Measurements from ENCODE around the gene NAA15. TPM values are rescaled to one million over a fixed set of nuclear protein-coding genes. Genes with fewer than 3 reads are reported as not detected.

The NAA15 gene
- total RNA-seq, 1 experiment from 2014 or later: 41.0 TPM

DNA sequence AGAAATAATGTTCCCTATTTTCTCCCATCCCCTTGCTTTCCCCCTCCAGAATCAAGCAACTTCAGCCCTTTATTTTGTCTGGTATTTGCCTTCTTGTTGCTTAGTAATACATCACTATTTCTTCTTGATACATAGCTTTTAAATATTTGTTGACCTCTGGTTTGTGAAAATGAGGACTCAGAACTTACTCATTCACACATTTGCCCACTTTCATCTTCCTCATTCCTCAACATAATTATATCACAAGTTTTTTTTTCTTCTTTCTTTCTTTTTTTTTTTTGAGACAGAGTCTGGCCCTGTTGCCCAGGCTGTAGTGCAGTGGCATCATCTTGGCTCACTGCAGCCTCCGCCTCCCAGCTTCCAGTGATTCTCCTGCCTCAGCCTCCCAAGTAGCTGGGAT lies 29.9 kb downstream of the NAA15 start:
- CTCF ChIA-PET: no interaction called here
- H4K20me1 ChIP-seq (ENCODE audit: low read length): peaks cover 11% of the 10 kb centered on the region; the same call in 1 of the 2 replicates
- no peak for ATAC-seq

GRCh38 chr4:139333046-139333445 lies 31.7 kb downstream of the NAA15 start:
- H3K9me3 ChIP-seq (ENCODE audit: low read length): no peaks in the 10 kb centered on the region
- 0 out of 2 replicates have a peak, but pooled peaks cover 3% of the 10 kb centered on the region for H4K20me1 ChIP-seq (ENCODE audit: low read length)
- TF ChIP-seq EZH2phosphoT487 (IDR thresholded peaks at IDR 0.05; ENCODE audit: borderline replicate concordance, low read length): no peak
- TF ChIP-seq EZH2 (IDR thresholded peaks at IDR 0.05; ENCODE audit: low read length, unreplicated experiment): no peak
- TF ChIP-seq CTCF (conservative IDR thresholded peaks at IDR 0.05; ENCODE audit: low read depth, low read length): no peak
- peaks cover 78% of the 10 kb centered on the region for H3K79me2 ChIP-seq (ENCODE audit: low read length)
- DNase-seq (no peak), ATAC-seq (no peak)
- POLR2A ChIA-PET (ENCODE audit: unreplicated experiment): no interaction called here
- H3K27me3 ChIP-seq (ENCODE audit: low read length): no peaks in the 10 kb centered on the region
- H3K4me3 ChIP-seq (ENCODE audit: low read length): no peak overlapping the region
- intact Hi-C loops (cut with micrococcal nuclease): no loop called here
- no peaks in the 10 kb centered on the region for H3F3A ChIP-seq (ENCODE audit: low read length, unreplicated experiment)
- no peak overlapping the region for H3K9ac ChIP-seq (ENCODE audit: low read length)
- peaks cover 4% of the 10 kb centered on the region for H3K36me3 ChIP-seq (ENCODE audit: low read depth, low read length)
- no peak overlapping the region for H2AFZ ChIP-seq (ENCODE audit: low read length)
- BruUV-seq (replicated peaks): no TSS peak
- no peak overlapping the region for H3K27ac ChIP-seq (ENCODE audit: low read length)
- H3K9me2 ChIP-seq (replicated peaks; ENCODE audit: low read length): no peaks in the 10 kb centered on the region
- no peak overlapping the region for H3K4me2 ChIP-seq (ENCODE audit: low read length)
- no peaks in the 10 kb centered on the region for H3K4me1 ChIP-seq (ENCODE audit: insufficient read depth, low read length)
- CTCF ChIA-PET: no interaction called here

More for the DNA sequence above, 29.9 kb downstream of the NAA15 start:
- H3K9me2 ChIP-seq (replicated peaks; ENCODE audit: low read length): no peaks in the 10 kb centered on the region
- no peaks in the 10 kb centered on the region for H3K27me3 ChIP-seq (ENCODE audit: low read length)
- no peak for DNase-seq
- H3K9me3 ChIP-seq (ENCODE audit: low read length): no peaks in the 10 kb centered on the region
- no peaks in the 10 kb centered on the region for H3K4me1 ChIP-seq (ENCODE audit: insufficient read depth, low read length)
- H3K79me2 ChIP-seq (ENCODE audit: low read length): peaks cover 92% of the 10 kb centered on the region
- POLR2A ChIA-PET (ENCODE audit: unreplicated experiment): no interaction called here
- no peaks in the 10 kb centered on the region for H3F3A ChIP-seq (ENCODE audit: low read length, unreplicated experiment)
- intact Hi-C loops (cut with micrococcal nuclease): no loop called here
- H3K27ac ChIP-seq (ENCODE audit: low read length): no peak overlapping the region
- peaks cover 4% of the 10 kb centered on the region for H3K36me3 ChIP-seq (ENCODE audit: low read depth, low read length)
- no peak overlapping the region for H3K9ac ChIP-seq (ENCODE audit: low read length)
- H3K4me3 ChIP-seq (ENCODE audit: low read length): no peak overlapping the region
- no peak overlapping the region for H2AFZ ChIP-seq (ENCODE audit: low read length)
- H3K4me2 ChIP-seq (ENCODE audit: low read length): no peak overlapping the region
- TF ChIP-seq EZH2phosphoT487 (IDR thresholded peaks at IDR 0.05; ENCODE audit: borderline replicate concordance, low read length): no peak
- BruUV-seq (replicated peaks): no TSS peak

- DNase-seq (no peak), ATAC-seq (no peak)
- Histone ChIP-seq H4K20me1 (ENCODE audit: low read length) (0 out of 2 replicates have a peak, but pooled peaks cover 3% of the 10 kb centered on the region), H3F3A (ENCODE audit: low read length, unreplicated experiment) (no peaks in the 10 kb centered on the region), H3K9ac (ENCODE audit: low read length) (no peak overlapping the region), H3K4me3 (ENCODE audit: low read length) (no peak overlapping the region), H3K79me2 (ENCODE audit: low read length) (peaks cover 42% of the 10 kb centered on the region), H3K36me3 (ENCODE audit: low read depth, low read length) (no peaks in the 10 kb centered on the region; the same call in none of the 2 replicates), H3K27ac (ENCODE audit: low read length) (no peak overlapping the region), H3K27me3 (ENCODE audit: low read length) (no peaks in the 10 kb centered on the region), H2AFZ (ENCODE audit: low read length) (no peak overlapping the region), H3K9me2 (replicated peaks; ENCODE audit: low read length) (no peaks in the 10 kb centered on the region), H3K4me2 (ENCODE audit: low read length) (no peak overlapping the region), H3K4me1 (ENCODE audit: insufficient read depth, low read length) (no peaks in the 10 kb centered on the region), H3K9me3 (ENCODE audit: low read length) (no peaks in the 10 kb centered on the region)
- no peak for TF ChIP-seq EZH2 (IDR thresholded peaks at IDR 0.05; ENCODE audit: low read length, unreplicated experiment)
- no peak for TF ChIP-seq EZH2phosphoT487 (IDR thresholded peaks at IDR 0.05; ENCODE audit: borderline replicate concordance, low read length)
- TF ChIP-seq CTCF (conservative IDR thresholded peaks at IDR 0.05; ENCODE audit: low read depth, low read length): no peak
- POLR2A ChIA-PET (ENCODE audit: unreplicated experiment): no interaction called here
- intact Hi-C loops (cut with micrococcal nuclease): no loop called here
- CTCF ChIA-PET: no interaction called here
- BruUV-seq (replicated peaks): TSS peak; percentile 22
Observed at GRCh38 chr4:139337612-139338011, 36.3 kb downstream of the NAA15 start.
